Suppressor macrophage treated with lipopolysaccharide for 1 hour (primary cell): ENCODE data around the gene PTX4.
A peak's percentile ranks its signal among the peaks of the same experiment; 100 is the strongest.

ENCODE experiments used
- DNase-seq, 3 donors: peaks; one replicate each; pipeline ENCODE4 v3.0.0-alpha.2; 2020 to 2022

The PTX4 gene

GRCh38 chr16:1499756-1500464 lies 11.2 kb upstream of the PTX4 start:
- DNase-seq: no peak

DNA sequence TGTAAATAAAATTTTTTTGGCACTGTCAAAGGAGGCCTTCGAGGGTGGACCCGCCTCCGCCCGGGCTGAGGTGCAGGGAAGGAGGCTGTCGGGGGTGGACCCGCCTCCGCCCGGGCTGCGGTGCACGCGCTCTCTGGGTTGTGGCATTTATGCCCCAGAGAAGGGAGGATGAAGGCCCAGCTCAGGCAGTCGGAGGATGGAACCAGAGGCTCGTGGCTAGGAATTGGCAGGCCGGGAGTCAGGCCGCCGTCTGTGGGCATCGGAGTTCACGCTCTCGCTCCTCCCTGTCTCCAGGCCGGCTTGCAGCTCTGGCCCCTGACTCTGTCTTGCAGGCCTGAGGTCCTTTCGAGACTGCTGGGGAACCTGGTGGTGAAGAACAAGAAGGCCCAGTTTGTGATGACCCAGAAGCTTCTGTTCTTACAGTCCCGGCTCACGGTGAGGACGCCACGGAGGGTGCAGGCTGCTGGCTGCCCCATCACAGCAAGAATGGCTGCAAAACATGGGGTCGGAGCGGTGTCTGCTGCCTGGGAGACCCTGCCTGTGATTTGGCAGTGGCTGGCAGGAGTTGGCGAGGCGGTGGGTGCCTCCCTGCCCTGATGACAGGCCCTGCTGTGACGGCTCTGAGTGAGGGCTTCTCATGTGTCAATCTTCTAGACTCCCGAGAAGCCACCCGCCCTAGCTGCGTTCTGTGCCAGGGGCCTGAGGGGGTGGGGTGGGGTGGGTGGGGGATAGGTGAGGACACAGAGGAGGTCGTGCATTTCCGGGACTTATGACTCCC lies 10.3 kb upstream of the PTX4 start:
- DNase-seq: no peak

DNA sequence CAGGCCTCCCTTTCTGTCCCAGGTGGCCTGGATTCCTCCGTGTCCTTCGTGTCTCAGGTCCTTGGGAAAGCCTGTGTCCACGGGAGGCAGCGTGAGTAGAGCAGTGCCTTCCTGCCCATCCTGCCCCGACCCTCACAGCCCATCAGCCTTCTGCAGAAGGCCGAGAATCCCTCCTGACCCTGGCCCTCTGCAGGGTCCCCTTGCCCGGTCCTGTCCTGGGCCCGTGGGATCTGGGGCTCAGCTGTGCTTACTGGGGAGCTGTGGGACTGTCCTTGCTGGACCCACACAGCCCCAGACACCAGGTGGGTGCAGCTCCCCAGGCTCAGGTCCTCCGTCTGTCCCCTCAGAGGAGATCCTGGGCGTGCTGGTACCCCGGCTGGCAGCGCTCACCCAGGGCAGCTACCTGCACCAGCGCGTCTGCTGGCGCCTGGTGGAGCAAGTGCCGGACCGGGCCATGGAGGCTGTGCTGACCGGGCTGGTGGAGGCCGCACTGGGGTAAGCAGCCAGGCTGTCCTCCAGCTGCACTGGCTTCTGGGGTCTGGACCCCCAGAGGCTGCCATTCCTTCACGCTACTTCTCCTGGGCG lies 8.4 kb upstream of the PTX4 start:
- no peak for DNase-seq

DNA sequence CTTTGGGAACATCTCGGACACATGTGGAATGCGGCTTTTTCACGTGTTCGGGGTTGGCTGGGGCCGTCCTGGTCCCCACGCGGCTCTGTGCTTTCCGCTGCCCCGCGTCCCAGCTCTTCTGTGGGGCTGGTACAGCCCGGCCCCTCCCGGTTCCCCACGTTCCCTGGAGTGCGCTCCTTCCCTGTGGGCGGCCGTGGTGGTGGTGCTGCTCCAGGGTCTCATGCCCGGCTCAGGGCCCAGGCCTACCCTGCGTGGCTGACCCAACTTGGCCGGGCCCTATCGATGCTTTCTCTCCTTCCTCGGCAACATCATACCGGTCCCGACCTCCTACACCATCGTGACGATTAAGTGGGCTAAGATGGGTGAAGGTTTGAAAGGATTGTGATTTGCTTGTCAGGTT lies 7.7 kb upstream of the PTX4 start:
- DNase-seq: no peak

- no peak for DNase-seq
Observed at GRCh38 chr16:1495889-1496262, 7.1 kb upstream of the PTX4 start.

DNA sequence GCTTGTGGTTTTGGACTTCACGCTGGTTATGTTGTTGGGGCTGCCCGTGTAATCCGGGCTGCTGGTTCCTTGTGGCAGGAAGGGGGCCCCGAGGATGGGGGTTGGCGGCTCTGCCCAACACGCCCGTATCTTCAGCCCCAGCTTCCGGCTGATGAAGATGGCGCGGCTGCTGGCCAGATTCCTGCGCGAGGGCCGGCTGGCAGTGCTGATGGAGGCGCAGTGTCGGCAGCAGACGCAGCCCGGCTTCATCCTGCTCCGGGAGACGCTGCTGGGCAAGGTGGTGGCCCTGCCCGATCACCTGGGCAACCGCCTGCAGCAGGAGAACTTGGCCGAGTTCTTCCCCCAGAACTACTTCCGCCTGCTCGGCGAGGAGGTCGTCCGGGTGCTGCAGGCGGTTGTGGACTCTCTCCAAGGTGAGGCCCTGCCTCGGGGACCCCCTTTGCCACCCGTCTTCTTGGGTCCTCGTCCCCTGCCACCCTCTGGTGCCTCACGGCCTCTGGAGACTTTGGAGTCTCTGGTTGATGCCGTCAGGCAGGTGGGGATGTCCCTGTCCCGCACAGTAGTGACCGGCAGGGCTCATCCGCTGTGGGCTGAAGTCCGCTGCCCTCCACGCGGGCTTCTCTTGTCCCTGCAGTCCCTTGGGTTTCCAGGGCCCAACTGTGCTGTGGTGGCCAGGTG lies 6.6 kb upstream of the PTX4 start:
- DNase-seq: no peak

GRCh38 chr16:1494711-1495110 lies 6.0 kb upstream of the PTX4 start:
- DNase-seq: no peak

GRCh38 chr16:1494129-1494640 lies 5.4 kb upstream of the PTX4 start:
- DNase-seq: peak in 1 of 3 donors; percentile 20

DNA sequence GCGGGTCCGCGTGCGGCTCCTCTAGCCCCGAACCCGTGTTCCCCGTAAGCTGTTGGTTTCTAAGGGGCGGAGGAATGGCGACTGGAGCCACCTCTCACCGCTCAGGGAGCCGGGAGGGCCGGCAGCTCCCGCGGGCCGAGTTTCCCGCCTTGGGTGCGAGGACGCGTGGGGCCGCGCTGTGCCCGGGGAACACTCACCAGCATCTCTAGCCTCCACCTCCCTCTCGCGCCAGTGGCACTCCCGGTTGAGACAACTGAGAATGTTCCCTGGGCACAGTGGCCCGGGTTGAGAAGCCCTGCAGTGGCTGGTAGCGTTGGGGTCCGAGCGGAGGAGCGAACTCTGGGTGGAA lies 5.0 kb upstream of the PTX4 start:
- peak; percentile 29 to 48 (median 31) for DNase-seq

DNA sequence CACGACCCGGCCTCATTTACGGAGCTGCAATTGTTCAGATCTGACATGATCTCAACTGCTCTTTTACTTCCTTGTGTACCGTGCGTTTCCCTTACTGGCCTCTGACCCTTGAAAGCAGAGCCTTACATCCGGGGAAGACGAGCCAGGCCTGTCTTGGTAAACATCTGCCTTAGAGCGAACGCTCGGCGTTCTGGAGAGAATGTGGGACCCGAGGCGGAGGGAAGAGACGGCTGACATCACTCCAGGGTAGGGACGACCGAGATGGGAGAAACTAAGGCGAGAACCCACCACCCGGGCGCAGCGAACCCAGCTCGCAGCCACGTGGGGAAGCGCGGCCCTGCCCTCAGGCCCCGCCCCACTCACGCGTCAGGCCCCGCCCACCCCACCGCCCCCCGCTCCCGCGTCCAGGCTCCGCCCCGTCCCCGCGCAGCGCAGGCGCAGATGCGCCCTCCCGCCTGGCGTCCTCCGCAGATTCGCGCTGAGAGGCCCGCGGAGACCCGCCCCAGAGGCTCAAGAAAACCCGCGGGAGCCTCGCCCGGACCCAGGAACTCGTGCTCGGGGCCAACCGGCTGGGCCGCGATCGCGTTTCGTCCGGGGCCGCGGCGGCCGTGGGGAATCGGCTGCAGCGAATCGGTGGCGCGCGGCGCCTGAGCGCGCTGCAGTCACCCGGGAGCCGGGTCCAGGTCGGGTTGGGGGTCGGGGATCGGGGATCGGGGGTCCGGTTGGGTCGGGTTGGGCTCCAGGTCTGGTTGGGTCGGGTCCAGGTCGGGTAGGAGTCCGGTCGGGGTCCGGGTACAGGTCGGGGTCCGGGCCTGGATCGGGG lies 4.4 kb upstream of the PTX4 start, which contains the start of gene TELO2:
TSS of gene TELO2 (plus strand) at position 438 of the 823 bp plus-strand sequence. CDS start 922 bp downstream, outside the sequence.
- DNase-seq: peak; percentile 87 to 97 (median 93)

GRCh38 chr16:1492082-1492922 lies 3.6 kb upstream of the PTX4 start:
- no peak for DNase-seq

DNA sequence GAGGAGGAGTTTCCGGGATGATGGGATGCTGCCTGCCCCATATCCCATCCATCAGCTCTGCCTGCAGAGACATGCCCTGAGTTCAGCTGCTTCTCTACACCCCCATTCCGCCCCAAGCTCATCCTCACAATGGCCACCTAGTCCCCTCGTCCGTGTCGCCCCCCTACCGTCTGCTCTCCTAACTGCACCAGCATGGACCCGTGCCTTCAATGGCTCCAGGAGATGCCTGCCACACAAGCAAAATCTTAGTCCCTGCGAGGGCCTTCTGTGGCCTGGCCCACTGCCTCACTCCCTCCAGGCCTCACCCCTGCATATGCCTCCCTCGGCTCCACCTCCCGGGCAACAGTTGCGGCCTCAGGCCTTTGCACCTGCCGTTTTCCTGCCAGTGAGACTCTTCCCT lies 2.6 kb upstream of the PTX4 start:
- DNase-seq: no peak

DNA sequence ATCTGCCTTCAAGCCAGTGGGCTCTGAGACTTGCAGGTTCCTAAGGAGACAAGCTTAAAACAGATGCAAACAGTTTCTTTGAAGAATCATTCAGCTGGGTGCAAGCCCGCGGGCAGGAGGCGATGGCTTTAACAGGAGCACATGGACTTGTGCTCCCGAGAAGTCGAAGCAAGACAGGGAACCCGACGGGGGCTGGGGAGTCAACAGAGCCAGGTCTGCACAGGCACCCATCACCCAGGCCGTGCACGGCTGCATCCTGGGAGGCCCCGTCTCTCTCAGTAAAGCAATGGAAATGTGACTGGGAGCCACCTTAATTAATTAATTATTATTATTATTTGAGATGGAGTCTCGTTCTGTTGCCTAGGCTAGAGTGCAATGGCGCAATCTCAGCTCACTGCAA lies 333 bp upstream of the PTX4 start:
- no peak for DNase-seq

DNA sequence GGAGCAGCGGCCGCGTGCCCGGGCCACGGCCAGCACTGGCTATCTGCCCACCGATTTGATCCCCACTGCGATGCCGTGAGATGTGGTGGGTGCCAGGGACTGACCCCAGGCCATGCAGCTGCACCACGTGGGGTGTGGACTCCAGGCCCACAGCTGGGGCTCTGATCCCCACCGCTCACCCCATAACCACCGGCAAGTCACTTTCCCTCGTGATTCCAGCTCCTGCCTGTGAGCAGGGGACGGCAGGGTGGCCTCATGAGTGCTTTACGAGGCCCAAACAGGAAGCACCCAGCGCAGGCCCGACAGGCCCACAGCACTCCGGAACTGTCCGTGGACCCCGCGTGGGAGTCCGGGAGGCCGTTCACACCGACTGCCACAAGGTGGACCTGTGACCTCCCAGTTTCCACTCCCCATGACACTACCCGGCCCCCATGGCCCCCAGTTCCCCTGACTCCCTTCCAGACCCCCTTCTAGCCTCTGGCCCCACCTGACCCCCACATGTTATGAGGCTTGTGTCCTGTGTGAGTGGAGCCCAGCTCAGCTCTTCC lies 616 bp downstream of the PTX4 start:
- no peak for DNase-seq

DNA sequence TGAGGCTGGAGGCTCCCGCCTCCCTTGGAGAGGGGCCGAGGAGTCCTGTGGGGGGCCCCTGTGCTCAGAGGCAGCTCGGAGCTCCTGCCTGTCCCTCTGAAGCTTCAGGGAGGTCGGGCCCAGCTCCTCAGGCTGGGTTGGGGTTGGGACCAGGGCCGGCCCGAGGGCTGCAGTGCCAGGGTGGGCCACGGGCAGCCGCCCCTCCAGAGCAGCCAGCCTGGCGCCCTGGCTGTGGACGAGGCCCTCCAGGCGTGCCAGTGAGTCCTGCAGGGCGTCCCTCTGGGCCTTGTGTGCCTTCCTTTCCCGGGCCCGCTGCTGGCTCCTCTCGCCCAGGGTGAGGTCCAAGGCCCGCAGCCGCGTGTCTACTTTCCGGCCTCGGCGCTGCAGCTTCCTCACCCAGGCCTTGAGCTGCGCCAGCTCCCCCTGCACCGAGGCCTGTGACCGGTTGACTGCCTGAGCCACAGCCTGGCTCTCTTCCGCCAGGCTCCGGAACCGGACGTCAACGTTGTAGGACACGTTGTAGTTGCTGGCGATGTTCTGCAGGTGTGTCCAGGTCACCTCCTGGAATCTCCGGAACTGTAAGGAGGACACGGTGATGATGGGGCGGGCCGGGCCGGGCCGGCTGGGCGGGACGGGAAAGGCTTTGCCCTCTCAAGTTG lies 1.2 kb downstream of the PTX4 start:
- no peak for DNase-seq

- no peak for DNase-seq
Observed at GRCh38 chr16:1486551-1487390, 2.0 kb downstream of the PTX4 start.

- no peak for DNase-seq
Observed at GRCh38 chr16:1485847-1486496, 2.8 kb downstream of the PTX4 start.

- DNase-seq: peak; percentile 35 to 66 (median 49)
Observed at GRCh38 chr16:1481906-1482835, 6.6 kb downstream of the PTX4 start.
